Fibroblast of skin of back (primary cell): ENCODE measurements around the gene MDP1.
A peak's percentile ranks its signal among the peaks of the same experiment; 100 is the strongest.

ENCODE experiments used
- DNase-seq: peaks from one replicate; pipeline ENCODE4 v3.0.0-alpha.2; 2013

The MDP1 gene

GRCh38 chr14:24197056-24197450 is 18.8 kb downstream of the MDP1 start:
- DNase-seq, result no peak

DNA sequence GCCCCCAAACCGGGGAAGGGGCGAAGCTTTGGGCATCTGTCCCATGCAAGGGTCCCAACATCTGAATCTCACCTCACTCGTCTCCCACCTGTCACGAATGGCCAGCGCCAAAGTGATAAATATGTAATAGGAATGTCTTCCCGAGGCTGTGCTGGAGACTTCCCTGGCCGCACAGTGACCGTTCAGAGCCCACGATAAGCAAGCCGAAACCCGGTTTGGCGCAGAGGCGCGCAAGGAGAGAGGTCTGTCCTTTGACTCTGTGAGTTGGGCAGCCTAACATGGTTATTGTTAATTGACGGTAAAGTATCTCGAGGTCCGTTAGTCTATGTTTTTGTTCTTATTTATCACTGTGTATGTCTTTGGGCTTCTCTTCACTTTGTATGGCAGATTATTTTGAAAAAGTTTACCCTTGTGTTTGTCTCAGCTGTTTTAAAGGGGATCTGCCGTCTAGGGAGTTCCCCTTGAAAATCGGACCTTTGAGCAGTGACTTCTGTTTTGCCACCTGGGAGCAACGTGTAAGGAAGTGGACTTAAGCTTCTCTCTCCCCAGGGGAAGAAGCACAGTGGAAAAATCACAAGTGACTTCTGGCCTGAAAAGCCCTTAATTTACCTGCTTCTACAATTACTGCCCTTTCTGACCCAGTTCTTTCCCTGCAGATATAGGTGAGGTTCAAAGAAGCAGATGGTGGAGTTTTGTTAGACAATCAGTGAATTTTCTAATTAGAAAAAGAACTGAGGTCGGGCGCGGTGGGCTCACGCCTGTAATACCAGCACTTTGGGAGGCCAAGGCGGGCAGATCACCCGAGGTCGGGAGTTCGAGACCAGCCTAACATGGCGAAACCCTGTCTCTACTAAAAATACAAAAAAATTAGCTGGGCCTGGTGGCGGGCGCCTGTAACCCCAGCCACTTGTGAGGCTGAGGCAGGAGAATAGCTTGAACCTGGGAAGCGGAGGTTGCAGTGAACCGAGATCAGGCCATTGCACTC is 19.5 kb downstream of the MDP1 start:
- DNase-seq, result peak; percentile 14

- peak; percentile 87 for DNase-seq
Measured at GRCh38 chr14:24195186-24196070, 20.4 kb downstream of the MDP1 start, which contains the start of gene TM9SF1. Gene TM9SF1, minus strand, starts transcription at chr14:24195441. Its CDS starts 422 bp downstream, at chr14:24195019.

DNA sequence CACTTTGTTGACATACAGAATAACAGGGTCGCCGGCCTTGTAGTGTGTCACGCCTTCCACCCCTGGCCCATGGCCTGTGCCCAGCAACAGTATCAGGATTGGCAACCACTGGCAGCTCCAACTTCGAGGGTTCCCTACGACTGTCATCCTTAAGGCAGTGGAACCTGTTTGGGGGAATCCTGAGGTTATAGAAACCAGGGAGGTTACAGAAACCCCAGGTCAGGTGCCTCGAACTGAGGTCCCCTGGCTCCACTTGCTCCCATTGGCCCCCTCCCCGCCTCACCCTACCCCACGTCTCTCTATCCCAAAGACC is 21.0 kb downstream of the MDP1 start:
- DNase-seq, result no peak

DNA sequence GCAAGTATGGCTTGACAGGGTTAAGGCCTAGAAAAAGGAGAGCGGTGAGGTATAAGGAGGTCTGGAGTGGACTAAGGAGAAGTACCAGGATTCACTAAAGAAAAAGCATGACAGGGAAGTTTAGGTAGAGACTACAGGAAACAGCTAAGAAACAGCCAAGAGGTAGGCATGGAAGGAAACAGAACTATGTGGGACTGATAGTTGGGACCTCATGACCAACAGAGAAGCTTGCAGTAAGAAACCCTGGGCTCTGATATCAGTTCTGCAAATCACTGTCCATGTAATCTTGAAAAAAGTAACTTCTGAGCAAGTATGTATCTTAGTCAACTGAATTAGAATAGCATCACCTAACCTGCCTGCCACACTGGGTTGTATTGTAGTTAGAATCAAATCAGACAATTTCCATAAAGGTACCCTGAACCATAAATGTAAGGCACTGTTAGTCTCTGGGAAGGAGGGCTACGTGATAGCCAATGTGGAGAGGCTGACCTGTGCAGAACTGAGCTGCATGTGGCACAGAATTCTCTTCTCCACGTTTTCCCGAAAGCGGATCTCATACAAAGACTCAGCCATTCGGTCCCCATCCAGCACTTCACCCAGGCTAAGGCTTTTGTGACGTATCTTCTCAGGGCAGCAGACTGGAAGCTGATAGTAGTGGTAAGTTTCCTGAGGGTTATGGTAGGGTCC is 21.5 kb downstream of the MDP1 start:
- no peak for DNase-seq

DNA sequence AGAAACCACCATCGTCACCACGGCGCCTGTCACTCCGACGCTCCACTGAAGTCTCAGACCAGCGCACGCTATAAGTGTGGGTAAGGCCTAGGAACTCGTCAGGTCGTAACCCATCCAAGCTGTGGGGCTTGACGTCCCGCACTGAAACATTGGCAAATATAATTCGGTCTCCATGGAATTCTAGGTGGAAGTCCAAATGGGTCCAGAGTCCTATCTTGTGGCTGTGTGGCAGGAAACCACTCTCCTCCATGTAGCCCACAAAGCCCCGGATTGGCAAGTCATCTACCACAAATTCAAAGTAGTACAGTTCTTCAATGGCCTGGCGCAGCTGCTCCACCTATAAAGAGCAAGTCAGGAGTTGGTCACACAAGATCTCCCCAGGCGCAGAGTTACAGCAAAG is 22.9 kb downstream of the MDP1 start:
- no peak for DNase-seq

DNA sequence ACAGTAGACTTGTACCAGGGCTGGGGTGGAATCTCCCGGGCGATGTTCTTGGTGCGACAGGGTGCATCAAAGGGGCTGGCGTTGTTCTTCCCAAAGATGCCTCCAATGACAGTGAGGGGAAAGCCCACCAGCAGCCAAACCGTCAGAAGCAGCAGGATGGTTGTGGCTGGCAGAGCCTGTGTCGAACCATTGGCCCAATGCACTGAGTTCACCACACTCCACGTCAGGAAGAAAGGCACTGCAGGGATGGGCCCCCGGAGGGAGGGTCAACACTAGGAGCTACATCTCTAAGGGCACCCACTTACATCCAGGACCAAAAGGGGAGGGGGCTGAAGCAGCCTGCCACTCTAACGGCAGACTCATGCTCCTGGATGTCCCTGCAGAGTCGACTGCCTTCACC is 25.4 kb downstream of the MDP1 start:
- no peak for DNase-seq

DNA sequence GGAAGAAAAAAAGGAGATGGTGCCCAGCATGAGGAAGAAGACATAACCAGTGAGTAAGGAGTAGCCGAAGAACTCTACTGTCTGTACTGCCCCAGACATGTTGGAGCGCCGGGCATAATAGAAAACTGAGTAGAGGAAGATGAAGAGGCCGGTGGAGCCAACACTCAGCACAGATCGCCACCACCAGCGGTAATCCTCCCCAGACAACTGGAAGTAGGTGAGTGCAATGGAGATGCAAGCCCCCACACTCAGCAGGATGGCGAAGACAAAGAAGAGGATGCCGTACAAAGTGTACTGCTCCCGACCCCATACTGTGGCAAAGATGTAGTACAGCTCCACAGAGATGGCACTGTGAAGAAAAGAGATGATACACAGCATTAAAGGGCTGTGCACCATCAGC is 26.4 kb downstream of the MDP1 start:
- DNase-seq, result no peak

DNA sequence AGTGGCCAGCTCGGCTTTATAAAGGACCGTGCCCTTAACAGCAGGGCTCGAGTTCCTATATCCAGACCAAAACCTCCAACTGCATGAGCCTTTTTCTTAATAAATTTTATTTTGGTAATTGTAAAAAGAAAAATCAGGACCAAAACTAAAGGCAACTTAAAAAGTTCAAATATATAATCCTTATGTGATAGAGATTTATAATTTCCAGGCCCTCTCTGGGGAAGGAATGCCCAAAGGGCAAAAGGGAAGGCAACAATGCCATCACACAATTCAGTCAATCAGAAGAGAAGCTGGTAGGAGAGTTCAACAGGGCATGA is 26.8 kb downstream of the MDP1 start:
- DNase-seq, result no peak

- DNase-seq, result peak; percentile 98
Measured at GRCh38 chr14:24188251-24189058, 27.4 kb downstream of the MDP1 start, which contains the start of gene IPO4. Gene IPO4, minus strand, starts transcription at chr14:24188816. Its CDS starts 29 bp downstream, at chr14:24188787.

GRCh38 chr14:24187539-24187915 is 28.3 kb downstream of the MDP1 start:
- DNase-seq, result no peak

- no peak for DNase-seq
Measured at GRCh38 chr14:24186831-24187538, 28.9 kb downstream of the MDP1 start.

DNA sequence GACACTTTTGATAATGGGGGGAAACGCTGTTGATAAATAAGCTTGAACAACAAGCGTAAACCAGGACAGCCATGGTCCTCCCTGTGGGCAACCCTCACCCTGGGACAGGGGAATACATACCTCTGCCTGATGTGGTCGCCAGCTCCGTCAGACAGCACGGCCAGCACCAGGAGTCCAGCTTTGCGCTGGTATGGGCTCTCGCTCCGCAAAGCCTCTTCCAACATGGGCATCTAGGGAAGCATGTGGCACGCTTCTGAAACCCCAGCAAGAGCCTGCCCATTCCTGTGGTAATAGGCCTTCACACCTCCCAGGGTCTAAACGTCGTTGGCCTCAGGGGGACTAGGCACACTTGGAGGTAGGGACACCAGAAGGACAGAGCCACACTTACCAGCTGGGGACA is 30.1 kb downstream of the MDP1 start:
- DNase-seq, result no peak

DNA sequence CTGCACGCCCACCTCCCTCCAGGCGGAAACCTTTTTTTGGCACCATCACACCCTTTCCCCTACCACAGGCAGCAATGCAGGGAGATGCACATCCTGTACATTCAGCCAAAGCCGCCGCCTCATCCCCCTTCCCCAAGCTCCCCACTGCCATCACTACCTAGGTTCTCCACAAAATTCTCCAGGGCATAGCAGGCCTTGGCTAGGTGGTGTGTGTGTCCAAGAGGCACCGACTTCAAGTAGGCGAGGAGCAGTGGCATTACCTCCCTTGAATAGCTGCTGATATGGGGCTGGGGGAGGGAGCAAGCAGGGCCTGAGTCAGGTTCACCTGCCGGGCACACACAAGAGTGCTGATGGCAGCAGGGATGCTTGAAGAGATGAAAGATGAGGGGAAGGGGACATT is 30.8 kb downstream of the MDP1 start:
- no peak for DNase-seq

DNA sequence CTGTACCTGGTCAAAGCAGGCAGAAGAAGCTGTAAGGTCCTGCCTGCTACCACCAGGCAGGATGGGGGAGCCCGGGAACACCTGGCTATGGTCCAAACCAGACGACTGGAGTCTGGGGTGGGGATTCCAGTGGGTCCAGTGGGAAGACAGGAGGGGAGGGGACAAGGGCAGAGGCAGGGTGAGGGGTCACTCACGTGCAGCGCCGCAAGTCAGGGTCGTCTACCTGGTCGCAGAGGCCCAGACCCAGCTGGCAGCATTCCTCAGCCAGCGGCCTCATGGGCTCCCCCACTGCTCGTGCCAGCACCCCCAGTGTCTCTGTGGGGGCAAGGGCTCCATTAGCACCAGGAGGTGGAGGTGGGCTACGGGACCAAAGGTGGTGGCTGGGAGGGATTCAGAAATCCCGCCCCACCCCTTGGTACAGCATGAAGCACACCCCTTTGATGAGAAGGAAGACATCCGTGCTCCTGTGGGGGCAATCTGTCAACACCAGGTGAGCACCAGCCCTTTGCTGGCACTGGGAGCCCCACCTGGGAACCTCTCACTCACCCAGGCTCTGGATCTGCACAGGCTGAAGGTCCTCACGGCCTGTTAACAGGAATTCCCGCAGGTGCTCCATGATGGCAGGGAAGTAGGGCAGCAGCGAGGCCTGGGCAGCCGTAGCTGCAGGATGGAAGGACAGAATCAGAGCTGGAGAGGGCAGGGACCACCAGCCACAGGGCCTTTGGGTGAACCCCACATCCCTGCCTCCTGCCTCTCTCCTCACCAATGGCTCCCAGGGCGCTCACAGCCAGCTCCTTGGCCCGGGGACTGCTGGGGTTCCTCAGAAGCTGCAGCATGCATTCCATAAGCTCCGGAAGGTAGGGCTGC is 31.5 kb downstream of the MDP1 start:
- DNase-seq, result no peak

- DNase-seq, result no peak
Measured at GRCh38 chr14:24183014-24183481, 32.8 kb downstream of the MDP1 start.

- DNase-seq, result no peak
Measured at GRCh38 chr14:24182110-24182882, 33.6 kb downstream of the MDP1 start.

GRCh38 chr14:24181371-24182077 is 34.3 kb downstream of the MDP1 start:
- no peak for DNase-seq
